BLaER1 treated with 17β-estradiol and CSF1 and Interleukin-3, amounts not matched to agents 10 nM and 100 nM (cell line): ENCODE measurements around the gene GORASP2.

Experiments used
- H3K27ac ChIP-seq, 11 experiments: shearing (Covaris generic); formaldehyde crosslinking; 2 replicates each; pipeline ENCODE4 v1.8.1; 2022
- H3K27me3 ChIP-seq, 11 experiments: shearing (Covaris generic); formaldehyde crosslinking; 2 replicates each; pipeline ENCODE4 v1.8.1; 2022
- H3K36me3 ChIP-seq, 11 experiments: shearing (Covaris generic); formaldehyde crosslinking; 2 replicates each; pipeline ENCODE4 v1.8.1; 2022
- H3K4me1 ChIP-seq, 10 experiments: shearing (Covaris generic); formaldehyde crosslinking; 2 replicates each; pipeline ENCODE4 v1.8.1; 2022
- H3K4me2 ChIP-seq, 11 experiments: shearing (Covaris generic); formaldehyde crosslinking; 2 replicates each; pipeline ENCODE4 v1.8.1; 2022
- H3K4me3 ChIP-seq, 10 experiments: shearing (Covaris generic); formaldehyde crosslinking; 2 replicates each; pipeline ENCODE4 v1.8.1; 2022
- H3K9ac ChIP-seq, 11 experiments: shearing (Covaris generic); formaldehyde crosslinking; 2 replicates each; pipeline ENCODE4 v1.8.1; 2022
- H3K9me3 ChIP-seq, 11 experiments: shearing (Covaris generic); formaldehyde crosslinking; replicated peaks in 1 of 11; 2 replicates each; pipeline ENCODE4 v1.8.1; 2022
- H4K20me1 ChIP-seq, 11 experiments: shearing (Covaris generic); formaldehyde crosslinking; 2 replicates each; pipeline ENCODE4 v1.8.1; 2022
- Cebpa-rat ChIP-seq, 11 experiments: shearing (Covaris generic); IDR thresholded peaks; 2 replicates each; pipeline ENCODE4 v1.8.1; 2022

The GORASP2 gene

GRCh38 chr2:170922634-170923494 is 6.2 kb upstream of the GORASP2 start:
- TF ChIP-seq Cebpa-rat (IDR thresholded peaks at IDR 0.05): no peak
- H3K36me3 ChIP-seq: peaks cover 0 to 21% (median 8%) of the 10 kb centered on the region in 11 experiments; a peak in 10 of 22 replicates
- H4K20me1 ChIP-seq: no peaks in the 10 kb centered on the region
- no peak overlapping the region for H3K9ac ChIP-seq
- peaks cover 63 to 98% (median 80%) of the 10 kb centered on the region in 11 experiments for H3K9me3 ChIP-seq
- H3K27me3 ChIP-seq: no peaks in the 10 kb centered on the region
- H3K27ac ChIP-seq: no peak overlapping the region
- no peak overlapping the region for H3K4me2 ChIP-seq
- H3K4me1 ChIP-seq: peaks cover 0 to 6% (median 1%) of the 10 kb centered on the region in 10 experiments; a peak in 6 of 20 replicates
- no peak overlapping the region; a peak in 2 of 20 replicates for H3K4me3 ChIP-seq

- TF ChIP-seq Cebpa-rat (IDR thresholded peaks at IDR 0.05): no peak
- Histone ChIP-seq H3K27me3 (no peaks in the 10 kb centered on the region), H3K9ac (no peak overlapping the region)
These were observed 5.3 kb upstream of the GORASP2 start for GRCh38 chr2:170923799-170924198.

GRCh38 chr2:170924969-170925368 is 4.1 kb upstream of the GORASP2 start:
- H4K20me1 ChIP-seq: peaks cover 0 to 7% (median 4%) of the 10 kb centered on the region in 11 experiments; a peak in 14 of 22 replicates
- H3K9ac ChIP-seq: no peak overlapping the region
- peaks cover 0 to 16% (median 8%) of the 10 kb centered on the region in 11 experiments; a peak in 10 of 22 replicates for H3K36me3 ChIP-seq
- no peak overlapping the region for H3K27ac ChIP-seq
- H3K27me3 ChIP-seq: no peaks in the 10 kb centered on the region
- H3K4me3 ChIP-seq: peak overlapping the region in 2 of 10 experiments; percentile 19 to 25; a peak in 2 of 20 replicates
- TF ChIP-seq Cebpa-rat (IDR thresholded peaks at IDR 0.05): no peak
- no peak overlapping the region for H3K4me2 ChIP-seq
- H3K4me1 ChIP-seq: peaks cover 0 to 13% (median 8%) of the 10 kb centered on the region in 10 experiments; a peak in 15 of 20 replicates
- peaks cover 47 to 84% (median 64%) of the 10 kb centered on the region in 11 experiments for H3K9me3 ChIP-seq

More at GRCh38 chr2:170923799-170924198, 5.3 kb upstream of the GORASP2 start:
- Histone ChIP-seq H4K20me1 (no peaks in the 10 kb centered on the region), H3K9me3 (peaks cover 53 to 95% (median 74%) of the 10 kb centered on the region in 11 experiments), H3K36me3 (peaks cover 0 to 16% (median 8%) of the 10 kb centered on the region in 11 experiments; a peak in 10 of 22 replicates), H3K4me2 (no peak overlapping the region), H3K4me3 (peak overlapping the region in 6 of 10 experiments; percentile 11 to 25 (median 12); a peak in 5 of 20 replicates), H3K4me1 (peaks cover 0 to 13% (median 8%) of the 10 kb centered on the region in 10 experiments; a peak in 15 of 20 replicates), H3K27ac (no peak overlapping the region)

GRCh38 chr2:170925923-170926322 is 3.1 kb upstream of the GORASP2 start:
- Histone ChIP-seq H3K4me2 (no peak overlapping the region), H3K9me3 (peaks cover 45 to 75% (median 59%) of the 10 kb centered on the region in 11 experiments), H3K4me3 (no peak overlapping the region), H3K9ac (no peak overlapping the region), H4K20me1 (peaks cover 8 to 17% (median 13%) of the 10 kb centered on the region in 11 experiments; a peak in 19 of 22 replicates), H3K27me3 (no peaks in the 10 kb centered on the region), H3K4me1 (peaks cover 8 to 21% (median 18%) of the 10 kb centered on the region in 10 experiments), H3K27ac (no peak overlapping the region), H3K36me3 (peaks cover 0 to 16% (median 8%) of the 10 kb centered on the region in 11 experiments; a peak in 10 of 22 replicates)
- TF ChIP-seq Cebpa-rat (IDR thresholded peaks at IDR 0.05): no peak

GRCh38 chr2:170926743-170927297 is 2.2 kb upstream of the GORASP2 start:
- Histone ChIP-seq H3K36me3 (peaks cover 0 to 16% (median 8%) of the 10 kb centered on the region in 11 experiments; a peak in 11 of 22 replicates), H3K9me3 (peaks cover 38 to 66% (median 53%) of the 10 kb centered on the region in 11 experiments), H3K4me1 (peaks cover 17 to 30% (median 25%) of the 10 kb centered on the region in 10 experiments), H3K27me3 (no peaks in the 10 kb centered on the region), H4K20me1 (peaks cover 17 to 26% (median 22%) of the 10 kb centered on the region in 11 experiments; a peak in 20 of 22 replicates), H3K27ac (no peak overlapping the region), H3K4me2 (no peak overlapping the region), H3K4me3 (no peak overlapping the region), H3K9ac (no peak overlapping the region)
- no peak for TF ChIP-seq Cebpa-rat (IDR thresholded peaks at IDR 0.05)

- Histone ChIP-seq H3K9me3 (peaks cover 24 to 52% (median 39%) of the 10 kb centered on the region in 11 experiments), H3K36me3 (peaks cover 0 to 21% (median 11%) of the 10 kb centered on the region in 11 experiments; a peak in 15 of 22 replicates), H3K4me2 (peak overlapping the region; percentile 48 to 79 (median 67)), H3K27ac (peak overlapping the region; percentile 47 to 97 (median 76); a peak in 20 of 22 replicates), H4K20me1 (peaks cover 31 to 40% (median 36%) of the 10 kb centered on the region in 11 experiments; a peak in 20 of 22 replicates), H3K4me3 (peak overlapping the region; percentile 25 to 97 (median 78); a peak in 19 of 20 replicates), H3K9ac (peak overlapping the region; percentile 46 to 98 (median 97); a peak in 21 of 22 replicates), H3K4me1 (peaks cover 27 to 38% (median 31%) of the 10 kb centered on the region in 10 experiments), H3K27me3 (no peaks in the 10 kb centered on the region)
- TF ChIP-seq Cebpa-rat (IDR thresholded peaks at IDR 0.05): 0 out of 22 replicates have a peak, but pooled peaks of 1 of the 11 experiments have one; percentile 12
These were observed 823 bp upstream of the GORASP2 start for GRCh38 chr2:170928036-170928823.

- TF ChIP-seq Cebpa-rat (IDR thresholded peaks at IDR 0.05): no peak
- Histone ChIP-seq H3K9ac (peak overlapping the region; percentile 93 to 99 (median 97)), H3K4me1 (peaks cover 27 to 38% (median 32%) of the 10 kb centered on the region in 10 experiments), H4K20me1 (peaks cover 45 to 54% (median 50%) of the 10 kb centered on the region in 11 experiments; a peak in 20 of 22 replicates), H3K27me3 (no peaks in the 10 kb centered on the region), H3K9me3 (peaks cover 9 to 37% (median 25%) of the 10 kb centered on the region in 11 experiments), H3K27ac (peak overlapping the region; percentile 88 to 98 (median 94)), H3K4me2 (peak overlapping the region; percentile 92 to 100 (median 94)), H3K36me3 (peaks cover 3 to 22% (median 14%) of the 10 kb centered on the region in 11 experiments; a peak in 20 of 22 replicates), H3K4me3 (peak overlapping the region; percentile 87 to 99 (median 96))
These were observed 615 bp downstream of the GORASP2 start for GRCh38 chr2:170929686-170930050.
